ENCODE results near the gene TAF15.

Gene TAF15

GRCh38 chr17:35875072-35875799 is 66.0 kb downstream of the TAF15 start:
- no peak for DNase-seq

- no peak for DNase-seq
Measured at GRCh38 chr17:35875800-35876139, 66.5 kb downstream of the TAF15 start.

GRCh38 chr17:35876534-35876933 is 67.2 kb downstream of the TAF15 start:
- no peak for DNase-seq

GRCh38 chr17:35877345-35878029 is 68.2 kb downstream of the TAF15 start:
- DNase-seq = no peak

GRCh38 chr17:35878361-35878760 is 69.1 kb downstream of the TAF15 start:
- no peak for DNase-seq

GRCh38 chr17:35879773-35880654 is 70.7 kb downstream of the TAF15 start, which contains the start of gene CCL5:
CCL5 (minus strand) TSS chr17:35880360.
- no peak for DNase-seq

- DNase-seq = no peak
Measured at GRCh38 chr17:35889241-35889640, 80.0 kb downstream of the TAF15 start.

- DNase-seq = no peak
Measured at GRCh38 chr17:35889818-35890773, 80.8 kb downstream of the TAF15 start.

- no peak for DNase-seq
Measured at GRCh38 chr17:35890774-35891155, 81.5 kb downstream of the TAF15 start.

- DNase-seq = no peak
Measured at GRCh38 chr17:35891269-35891668, 82.0 kb downstream of the TAF15 start.

- DNase-seq = no peak
Measured at GRCh38 chr17:35892091-35893035, 83.1 kb downstream of the TAF15 start.

- no peak for DNase-seq
Measured at GRCh38 chr17:35893751-35894150, 84.5 kb downstream of the TAF15 start.

GRCh38 chr17:35894206-35894605 is 84.9 kb downstream of the TAF15 start:
- no peak for DNase-seq

- no peak for DNase-seq
Measured at GRCh38 chr17:35895636-35896587, 86.6 kb downstream of the TAF15 start.

Data from SHP77 treated with DMSO at 0.1 percent for 48 hours (cell line).